HL-60 (cell line): ENCODE data around the gene COMMD3.

Experiments used
- DNase-seq, 2 experiments: peaks; one replicate each; pipeline ENCODE4 v3.0.0-alpha.2; 2010 to 2020; ENCODE audit warnings: low read depth in 1 of 2, low spot score in 1 of 2
- H3K27ac ChIP-seq: fragments of 250-450 bp; sonication (Bioruptor Pico); replicated peaks from 2 replicates; pipeline ENCODE4 v1.5.1; 2020; ENCODE audit warnings: mild to moderate bottlenecking, moderate library complexity
- H3K27me3 ChIP-seq: fragments of 250-450 bp; sonication (Bioruptor Pico); 2 replicates; pipeline ENCODE4 v1.5.1; 2021; ENCODE audit warnings: mild to moderate bottlenecking, moderate library complexity; ENCODE audit not compliant: insufficient read depth, poor library complexity, severe bottlenecking
- H3K4me3 ChIP-seq: replicated peaks from 2 replicates; pipeline ENCODE4 v1.5.1; 2011; ENCODE audit warnings: mild to moderate bottlenecking, control low read depth, low read length; ENCODE audit not compliant: insufficient read depth
- GABPA ChIP-seq: IDR thresholded peaks from 2 replicates; pipeline ENCODE4 v1.6.1; 2012; ENCODE audit warnings: low read depth
- POLR2AphosphoS5 ChIP-seq: IDR thresholded peaks from 2 replicates; pipeline ENCODE4 v1.6.1; 2012; ENCODE audit warnings: low read depth
- SPI1 ChIP-seq: IDR thresholded peaks from 2 replicates; pipeline ENCODE4 v1.6.1; 2012; ENCODE audit warnings: low read depth, mild to moderate bottlenecking, borderline replicate concordance
- TF ChIP-seq, protein P1 (sequence below): IDR thresholded peaks from 2 replicates; pipeline ENCODE4 v1.6.1; 2012; ENCODE audit warnings: low read depth; ENCODE audit not compliant: insufficient replicate concordance
- TF ChIP-seq, protein P2 (sequence below): IDR thresholded peaks from one replicate; pipeline ENCODE4 v1.5.1; 2011; ENCODE audit warnings: low read length, control low read depth, inconsistent platforms; ENCODE audit not compliant: insufficient read depth

COMMD3 gene

DNA sequence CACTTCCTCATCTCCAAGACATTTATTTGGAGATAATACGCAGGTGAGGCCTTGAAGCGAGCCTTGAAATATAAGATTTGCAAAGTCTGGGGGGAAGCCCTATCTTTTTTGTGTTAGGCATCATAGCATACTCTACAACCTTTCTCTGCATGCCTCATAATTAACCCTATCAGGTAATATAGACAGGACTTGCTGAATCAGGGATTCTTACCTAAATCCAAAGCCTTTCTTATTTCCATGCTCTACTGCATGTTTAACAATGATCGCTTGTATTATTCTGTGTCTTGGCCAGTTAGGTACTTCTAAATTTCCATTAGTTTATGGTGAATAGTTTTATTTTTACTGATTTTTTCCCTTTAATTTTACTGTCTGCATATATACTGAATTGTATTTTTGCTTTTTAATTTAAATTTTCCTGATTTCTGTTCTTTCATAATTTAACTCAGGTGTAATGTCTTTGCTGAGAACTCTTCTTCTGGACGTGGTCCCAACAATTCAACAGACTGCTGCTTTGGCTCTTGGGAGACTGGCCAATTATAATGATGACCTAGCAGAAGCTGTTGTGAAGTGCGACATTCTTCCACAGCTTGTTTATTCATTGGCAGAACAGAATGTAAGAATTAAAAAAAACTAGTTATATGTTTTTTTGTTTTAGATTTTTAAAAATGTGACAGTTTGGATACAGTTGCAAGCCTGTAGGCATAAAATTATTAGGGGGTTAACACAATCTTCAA lies 48.4 kb downstream of the COMMD3 start:
- Histone ChIP-seq H3K4me3 (no peak overlapping the region), H3K27me3 (no peaks in the 10 kb centered on the region), H3K27ac (no peak overlapping the region)
- no peak for TF ChIP-seq SPI1
- TF ChIP-seq, protein P1, sequence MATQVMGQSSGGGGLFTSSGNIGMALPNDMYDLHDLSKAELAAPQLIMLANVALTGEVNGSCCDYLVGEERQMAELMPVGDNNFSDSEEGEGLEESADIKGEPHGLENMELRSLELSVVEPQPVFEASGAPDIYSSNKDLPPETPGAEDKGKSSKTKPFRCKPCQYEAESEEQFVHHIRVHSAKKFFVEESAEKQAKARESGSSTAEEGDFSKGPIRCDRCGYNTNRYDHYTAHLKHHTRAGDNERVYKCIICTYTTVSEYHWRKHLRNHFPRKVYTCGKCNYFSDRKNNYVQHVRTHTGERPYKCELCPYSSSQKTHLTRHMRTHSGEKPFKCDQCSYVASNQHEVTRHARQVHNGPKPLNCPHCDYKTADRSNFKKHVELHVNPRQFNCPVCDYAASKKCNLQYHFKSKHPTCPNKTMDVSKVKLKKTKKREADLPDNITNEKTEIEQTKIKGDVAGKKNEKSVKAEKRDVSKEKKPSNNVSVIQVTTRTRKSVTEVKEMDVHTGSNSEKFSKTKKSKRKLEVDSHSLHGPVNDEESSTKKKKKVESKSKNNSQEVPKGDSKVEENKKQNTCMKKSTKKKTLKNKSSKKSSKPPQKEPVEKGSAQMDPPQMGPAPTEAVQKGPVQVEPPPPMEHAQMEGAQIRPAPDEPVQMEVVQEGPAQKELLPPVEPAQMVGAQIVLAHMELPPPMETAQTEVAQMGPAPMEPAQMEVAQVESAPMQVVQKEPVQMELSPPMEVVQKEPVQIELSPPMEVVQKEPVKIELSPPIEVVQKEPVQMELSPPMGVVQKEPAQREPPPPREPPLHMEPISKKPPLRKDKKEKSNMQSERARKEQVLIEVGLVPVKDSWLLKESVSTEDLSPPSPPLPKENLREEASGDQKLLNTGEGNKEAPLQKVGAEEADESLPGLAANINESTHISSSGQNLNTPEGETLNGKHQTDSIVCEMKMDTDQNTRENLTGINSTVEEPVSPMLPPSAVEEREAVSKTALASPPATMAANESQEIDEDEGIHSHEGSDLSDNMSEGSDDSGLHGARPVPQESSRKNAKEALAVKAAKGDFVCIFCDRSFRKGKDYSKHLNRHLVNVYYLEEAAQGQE: no peak
- TF ChIP-seq GABPA: no peak
- TF ChIP-seq POLR2AphosphoS5: no peak
- TF ChIP-seq, protein P2, sequence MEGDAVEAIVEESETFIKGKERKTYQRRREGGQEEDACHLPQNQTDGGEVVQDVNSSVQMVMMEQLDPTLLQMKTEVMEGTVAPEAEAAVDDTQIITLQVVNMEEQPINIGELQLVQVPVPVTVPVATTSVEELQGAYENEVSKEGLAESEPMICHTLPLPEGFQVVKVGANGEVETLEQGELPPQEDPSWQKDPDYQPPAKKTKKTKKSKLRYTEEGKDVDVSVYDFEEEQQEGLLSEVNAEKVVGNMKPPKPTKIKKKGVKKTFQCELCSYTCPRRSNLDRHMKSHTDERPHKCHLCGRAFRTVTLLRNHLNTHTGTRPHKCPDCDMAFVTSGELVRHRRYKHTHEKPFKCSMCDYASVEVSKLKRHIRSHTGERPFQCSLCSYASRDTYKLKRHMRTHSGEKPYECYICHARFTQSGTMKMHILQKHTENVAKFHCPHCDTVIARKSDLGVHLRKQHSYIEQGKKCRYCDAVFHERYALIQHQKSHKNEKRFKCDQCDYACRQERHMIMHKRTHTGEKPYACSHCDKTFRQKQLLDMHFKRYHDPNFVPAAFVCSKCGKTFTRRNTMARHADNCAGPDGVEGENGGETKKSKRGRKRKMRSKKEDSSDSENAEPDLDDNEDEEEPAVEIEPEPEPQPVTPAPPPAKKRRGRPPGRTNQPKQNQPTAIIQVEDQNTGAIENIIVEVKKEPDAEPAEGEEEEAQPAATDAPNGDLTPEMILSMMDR: no peak
- DNase-seq: no peak

DNA sequence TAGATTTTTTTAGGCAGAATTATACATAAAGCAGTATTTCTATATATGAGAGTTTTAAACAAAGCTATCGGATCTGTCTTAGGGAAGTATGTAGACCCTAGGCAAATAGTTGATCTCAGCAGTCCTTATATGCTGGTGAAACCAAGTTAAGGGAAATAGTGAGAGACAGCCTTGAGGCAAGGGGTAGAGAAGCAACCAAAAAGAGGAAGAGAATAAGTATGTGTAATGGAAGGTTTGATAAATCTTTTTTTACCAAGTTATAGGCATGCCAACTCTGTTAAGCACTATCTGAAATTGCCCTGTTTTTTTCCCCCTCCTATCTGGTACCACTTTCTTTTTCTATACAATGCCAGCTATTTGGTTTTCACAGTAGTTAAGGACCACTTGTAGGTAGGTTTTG lies 49.0 kb downstream of the COMMD3 start:
- Histone ChIP-seq H3K27me3 (no peaks in the 10 kb centered on the region), H3K27ac (no peak overlapping the region), H3K4me3 (no peak overlapping the region)
- peak; percentile 69 for TF ChIP-seq SPI1
- TF ChIP-seq POLR2AphosphoS5: no peak
- DNase-seq: peak in 1 of 2 experiments; percentile 2

DNA sequence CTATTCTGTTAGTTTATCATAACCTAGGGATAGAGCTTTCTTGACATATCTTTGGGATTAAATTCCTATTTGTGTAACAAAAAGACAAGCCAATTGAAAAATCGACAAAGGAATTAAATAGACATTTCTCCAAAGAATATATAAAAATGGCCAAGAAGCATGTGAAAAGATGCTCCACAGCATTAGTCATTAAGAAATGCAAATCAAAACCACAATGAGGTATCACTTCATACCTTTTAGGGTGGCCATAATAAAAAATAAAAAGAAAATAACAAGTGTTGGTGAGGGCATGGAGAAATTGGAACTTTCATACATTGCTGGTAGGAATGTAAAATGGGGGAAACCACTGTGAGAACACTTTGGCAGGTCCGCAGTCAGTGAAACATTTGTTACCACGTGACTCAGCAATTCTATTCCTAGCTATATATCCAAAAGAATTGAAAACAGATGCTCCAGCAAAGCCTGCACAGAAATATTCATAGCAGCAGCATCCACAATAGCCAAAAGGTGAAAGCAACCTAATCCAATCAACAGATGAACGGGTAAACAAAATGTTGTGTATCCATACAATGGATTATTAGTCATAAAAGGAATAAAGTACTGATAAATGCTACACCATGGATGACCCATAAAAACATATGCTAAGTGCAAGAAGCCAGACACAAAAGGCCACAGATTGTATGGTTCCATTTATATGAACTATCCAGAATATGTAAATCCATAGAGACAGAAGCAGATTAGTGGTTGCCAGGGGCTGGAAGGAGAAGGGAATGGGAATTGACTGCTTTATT lies 49.7 kb downstream of the COMMD3 start:
- Histone ChIP-seq H3K27me3 (no peaks in the 10 kb centered on the region), H3K4me3 (no peak overlapping the region), H3K27ac (no peak overlapping the region)
- TF ChIP-seq, protein P2: no peak
- no peak for TF ChIP-seq POLR2AphosphoS5
- TF ChIP-seq GABPA: no peak
- TF ChIP-seq, protein P1: no peak
- TF ChIP-seq SPI1: no peak
- DNase-seq: no peak

DNA sequence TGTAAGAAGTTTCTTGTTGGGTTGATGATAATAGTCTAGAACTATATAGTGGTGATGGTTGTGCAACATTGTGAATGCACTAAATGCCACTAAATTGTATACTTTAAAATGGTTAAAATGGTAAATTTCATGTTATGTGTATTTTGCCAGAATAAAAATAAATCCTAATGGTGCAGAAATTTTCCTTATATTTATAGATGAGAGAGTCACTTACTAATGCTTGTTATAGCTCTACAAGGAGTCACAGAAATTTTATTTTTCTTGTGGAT lies 50.2 kb downstream of the COMMD3 start:
- no peak for DNase-seq
- no peak overlapping the region for H3K27ac ChIP-seq
- H3K27me3 ChIP-seq: no peaks in the 10 kb centered on the region
- TF ChIP-seq GABPA (no peak), SPI1 (no peak), POLR2AphosphoS5 (no peak)
- TF ChIP-seq, protein P2: no peak
- TF ChIP-seq, protein P1: no peak
- no peak overlapping the region for H3K4me3 ChIP-seq
